Measurements from ENCODE around the gene IFT43. TPM values are rescaled to one million over a fixed set of nuclear protein-coding genes. Genes with fewer than 3 reads are reported as not detected.

The IFT43 gene
- total RNA-seq, 3 donors from 2014 or later, result 21.4 to 47.2 (median 41.9) TPM

GRCh38 chr14:76019676-76020075 is 34.1 kb downstream of the IFT43 start:
- DNase-seq (ENCODE audit: low spot score in 2 of 2), result no peak
- Histone ChIP-seq H3K4me3 (no peak overlapping the region), H3K9me3 (peaks cover 0 to 15% of the 10 kb centered on the region in 2 donors), H3K27me3 (no peaks in the 10 kb centered on the region), H3K27ac (no peak overlapping the region), H3K36me3 (no peaks in the 10 kb centered on the region), H3K4me1 (no peaks in the 10 kb centered on the region)
- intact Hi-C loops (cut with DNase I; ENCODE audit: low total_unique reads), result no loop called here
- TF ChIP-seq POLR2AphosphoS5 (IDR thresholded peaks at IDR 0.05), result no peak
- no peak for TF ChIP-seq POLR2A (IDR thresholded peaks at IDR 0.05)
- TF ChIP-seq CTCF (IDR thresholded peaks at IDR 0.05), result no peak

GRCh38 chr14:76022991-76023390 is 37.4 kb downstream of the IFT43 start:
- Histone ChIP-seq H3K36me3 (no peaks in the 10 kb centered on the region), H3K27ac (no peak overlapping the region), H3K27me3 (no peaks in the 10 kb centered on the region), H3K9me3 (peaks cover 0 to 15% of the 10 kb centered on the region in 2 donors), H3K4me1 (no peaks in the 10 kb centered on the region), H3K4me3 (no peak overlapping the region)
- no peak for DNase-seq (ENCODE audit: low spot score in 2 of 2)
- intact Hi-C loops (cut with DNase I; ENCODE audit: low total_unique reads), result no loop called here
- TF ChIP-seq POLR2A (IDR thresholded peaks at IDR 0.05), result no peak
- no peak for TF ChIP-seq POLR2AphosphoS5 (IDR thresholded peaks at IDR 0.05)
- no peak for TF ChIP-seq CTCF (IDR thresholded peaks at IDR 0.05)

- no peak for TF ChIP-seq POLR2AphosphoS5 (IDR thresholded peaks at IDR 0.05)
- no peak for TF ChIP-seq POLR2A (IDR thresholded peaks at IDR 0.05)
- no peak for TF ChIP-seq CTCF (IDR thresholded peaks at IDR 0.05)
- Histone ChIP-seq H3K9me3 (peaks cover 0 to 14% of the 10 kb centered on the region in 2 donors), H3K4me1 (no peaks in the 10 kb centered on the region), H3K4me3 (no peak overlapping the region), H3K36me3 (no peaks in the 10 kb centered on the region), H3K27ac (no peak overlapping the region), H3K27me3 (no peaks in the 10 kb centered on the region)
- intact Hi-C loops (cut with DNase I; ENCODE audit: low total_unique reads), result no loop called here
- DNase-seq (ENCODE audit: low spot score in 2 of 2), result no peak
Measured at GRCh38 chr14:76023757-76024156, 38.2 kb downstream of the IFT43 start.

- intact Hi-C loops (cut with DNase I; ENCODE audit: low total_unique reads), result no loop called here
- no peak for TF ChIP-seq CTCF (IDR thresholded peaks at IDR 0.05)
- no peak for TF ChIP-seq POLR2AphosphoS5 (IDR thresholded peaks at IDR 0.05)
- TF ChIP-seq POLR2A (IDR thresholded peaks at IDR 0.05), result no peak
- H3K27me3 ChIP-seq, result no peaks in the 10 kb centered on the region
- no peaks in the 10 kb centered on the region for H3K36me3 ChIP-seq
- no peak overlapping the region for H3K27ac ChIP-seq
- H3K4me3 ChIP-seq, result no peak overlapping the region
- peaks cover 0 to 8% of the 10 kb centered on the region in 2 donors for H3K9me3 ChIP-seq
- no peaks in the 10 kb centered on the region for H3K4me1 ChIP-seq
- no peak for DNase-seq (ENCODE audit: low spot score in 2 of 2)
Measured at GRCh38 chr14:76024211-76024907, 38.8 kb downstream of the IFT43 start.

GRCh38 chr14:76034566-76034965 is 49.0 kb downstream of the IFT43 start:
- no peak for TF ChIP-seq POLR2A (IDR thresholded peaks at IDR 0.05)
- TF ChIP-seq CTCF (IDR thresholded peaks at IDR 0.05), result no peak
- no peak for TF ChIP-seq POLR2AphosphoS5 (IDR thresholded peaks at IDR 0.05)
- Histone ChIP-seq H3K36me3 (no peaks in the 10 kb centered on the region), H3K27me3 (no peaks in the 10 kb centered on the region), H3K4me3 (no peak overlapping the region), H3K4me1 (no peaks in the 10 kb centered on the region), H3K27ac (no peak overlapping the region), H3K9me3 (no peaks in the 10 kb centered on the region)
- no peak for DNase-seq (ENCODE audit: low spot score in 2 of 2)
- intact Hi-C loops (cut with DNase I; ENCODE audit: low total_unique reads), result no loop called here

Measured in breast epithelium (tissue), 4 donors.